ENCODE results near the gene CACNA1D.

The CACNA1D gene

DNA sequence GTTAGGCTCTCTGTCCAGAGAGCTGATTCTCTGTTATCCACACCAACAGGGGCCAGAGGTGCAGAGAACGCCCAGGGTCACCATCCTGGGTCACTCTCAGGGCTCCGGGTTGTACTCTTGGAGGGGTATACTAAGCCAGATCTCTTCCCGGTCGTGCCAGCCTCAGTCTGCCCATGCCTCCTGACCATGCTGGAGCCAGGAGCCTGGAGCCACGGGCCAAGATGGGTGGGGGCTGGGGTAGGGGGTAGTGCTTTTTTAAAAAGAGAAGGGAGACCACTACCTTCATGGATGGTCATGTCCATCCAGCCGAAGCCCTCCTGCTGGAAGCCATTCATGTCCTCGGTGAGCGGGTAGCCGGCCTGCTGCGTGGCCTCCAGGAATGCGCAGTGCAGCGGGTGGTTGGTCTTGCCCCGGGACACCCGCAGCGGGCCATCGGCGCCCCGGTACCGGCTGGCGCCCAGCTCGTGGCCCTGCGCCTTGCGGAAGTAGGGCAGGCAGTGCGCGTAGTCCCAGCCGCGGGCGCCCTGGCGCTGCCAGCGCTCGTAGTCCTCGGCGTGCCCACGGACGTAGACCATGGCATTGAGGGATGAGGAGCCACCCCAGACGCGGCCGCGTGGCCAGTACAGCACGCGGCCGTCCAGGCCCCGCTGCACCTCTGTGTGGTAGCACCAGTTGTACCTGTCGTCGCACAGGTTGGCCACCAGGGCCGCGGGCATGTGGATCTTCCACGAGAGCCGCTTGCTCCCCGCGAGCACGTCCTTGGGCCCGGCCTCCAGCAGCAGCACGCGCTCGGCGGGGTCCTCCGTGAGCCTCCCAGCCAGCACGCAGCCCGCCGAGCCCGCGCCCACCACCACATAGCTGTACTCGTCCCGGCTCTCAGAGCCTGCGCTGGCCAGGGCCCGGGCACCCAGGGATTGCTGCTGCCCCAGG, 328.9 kb downstream of the CACNA1D start:
- TF ChIP-seq FOXK2 (IDR thresholded peaks at IDR 0.05) = no peak
- TF ChIP-seq, protein P1, sequence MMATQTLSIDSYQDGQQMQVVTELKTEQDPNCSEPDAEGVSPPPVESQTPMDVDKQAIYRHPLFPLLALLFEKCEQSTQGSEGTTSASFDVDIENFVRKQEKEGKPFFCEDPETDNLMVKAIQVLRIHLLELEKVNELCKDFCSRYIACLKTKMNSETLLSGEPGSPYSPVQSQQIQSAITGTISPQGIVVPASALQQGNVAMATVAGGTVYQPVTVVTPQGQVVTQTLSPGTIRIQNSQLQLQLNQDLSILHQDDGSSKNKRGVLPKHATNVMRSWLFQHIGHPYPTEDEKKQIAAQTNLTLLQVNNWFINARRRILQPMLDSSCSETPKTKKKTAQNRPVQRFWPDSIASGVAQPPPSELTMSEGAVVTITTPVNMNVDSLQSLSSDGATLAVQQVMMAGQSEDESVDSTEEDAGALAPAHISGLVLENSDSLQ (IDR thresholded peaks at IDR 0.05) = no peak
- TF ChIP-seq TARDBP (IDR thresholded peaks at IDR 0.05) = no peak
- TF ChIP-seq FOXM1 (IDR thresholded peaks at IDR 0.05; ENCODE audit: borderline replicate concordance) = no peak
- POLR2A ChIA-PET = no interaction called here
- CTCF ChIA-PET = no interaction called here
- DNase-seq (ENCODE audit: extremely low spot score) = no peak

GRCh38 chr3:53823956-53824657, 329.7 kb downstream of the CACNA1D start:
- no peak for DNase-seq (ENCODE audit: extremely low spot score)
- CTCF ChIA-PET = no interaction called here
- TF ChIP-seq ARNT (IDR thresholded peaks at IDR 0.05) (no peak), HDGF (IDR thresholded peaks at IDR 0.05; ENCODE audit: borderline replicate concordance) (no peak), CTBP1 (IDR thresholded peaks at IDR 0.05; ENCODE audit: borderline replicate concordance) (no peak), SP1 (IDR thresholded peaks at IDR 0.05) (no peak), L3MBTL2 (conservative IDR thresholded peaks at IDR 0.05) (no peak), LEF1 (IDR thresholded peaks at IDR 0.05; ENCODE audit: borderline replicate concordance) (no peak), SUZ12 (IDR thresholded peaks at IDR 0.05) (no peak), ELF4 (IDR thresholded peaks at IDR 0.05) (no peak), BHLHE40 (IDR thresholded peaks at IDR 0.05; ENCODE audit: borderline replicate concordance) (no peak), FOXM1 (IDR thresholded peaks at IDR 0.05; ENCODE audit: borderline replicate concordance) (no peak), NFRKB (IDR thresholded peaks at IDR 0.05) (no peak), ZNF384 (IDR thresholded peaks at IDR 0.05) (no peak), FOXA1 (IDR thresholded peaks at IDR 0.05) (no peak), TARDBP (IDR thresholded peaks at IDR 0.05) (no peak), FOXK2 (IDR thresholded peaks at IDR 0.05) (no peak)
- TF ChIP-seq, protein P1 (IDR thresholded peaks at IDR 0.05) = no peak
- POLR2A ChIA-PET = no interaction called here

DNA sequence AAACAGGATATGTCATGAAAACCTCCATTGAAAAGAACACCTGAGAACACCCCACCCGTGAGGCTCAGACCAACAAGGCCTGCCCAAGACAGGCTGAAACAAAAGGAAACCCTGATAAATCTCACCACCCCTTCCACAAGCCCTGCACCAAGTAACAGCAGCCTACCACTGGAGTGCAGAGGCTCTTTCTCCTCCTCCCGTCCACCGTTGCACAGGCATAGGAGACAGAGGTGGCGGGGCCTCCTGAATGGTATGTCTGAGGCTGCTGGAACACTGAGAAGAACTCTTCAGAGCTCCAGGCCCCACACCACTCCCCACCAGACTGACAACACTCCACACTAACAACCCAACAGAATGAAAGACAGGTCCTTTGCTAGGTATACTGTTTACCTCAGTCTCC, 330.4 kb downstream of the CACNA1D start:
- no peak for DNase-seq (ENCODE audit: extremely low spot score)
- CTCF ChIA-PET = no interaction called here
- POLR2A ChIA-PET = no interaction called here
- TF ChIP-seq SUZ12 (IDR thresholded peaks at IDR 0.05) (no peak), ZNF384 (IDR thresholded peaks at IDR 0.05) (no peak), NFRKB (IDR thresholded peaks at IDR 0.05) (no peak), L3MBTL2 (conservative IDR thresholded peaks at IDR 0.05) (no peak), FOXK2 (IDR thresholded peaks at IDR 0.05) (no peak), TARDBP (IDR thresholded peaks at IDR 0.05) (no peak), ARNT (IDR thresholded peaks at IDR 0.05) (no peak)

- DNase-seq (ENCODE audit: extremely low spot score) = no peak
- POLR2A ChIA-PET = no interaction called here
- TF ChIP-seq CTBP1 (IDR thresholded peaks at IDR 0.05; ENCODE audit: borderline replicate concordance) = no peak
- no peak for TF ChIP-seq SP1 (IDR thresholded peaks at IDR 0.05)
- TF ChIP-seq NFRKB (IDR thresholded peaks at IDR 0.05) = no peak
- TF ChIP-seq SUZ12 (IDR thresholded peaks at IDR 0.05) = no peak
- no peak for TF ChIP-seq FOXA1 (IDR thresholded peaks at IDR 0.05)
- TF ChIP-seq ZNF384 (IDR thresholded peaks at IDR 0.05) = no peak
- no peak for TF ChIP-seq HDGF (IDR thresholded peaks at IDR 0.05; ENCODE audit: borderline replicate concordance)
- TF ChIP-seq LEF1 (IDR thresholded peaks at IDR 0.05; ENCODE audit: borderline replicate concordance) = no peak
- TF ChIP-seq, protein P1 (IDR thresholded peaks at IDR 0.05) = no peak
- no peak for TF ChIP-seq FOXK2 (IDR thresholded peaks at IDR 0.05)
- no peak for TF ChIP-seq ARNT (IDR thresholded peaks at IDR 0.05)
- no peak for TF ChIP-seq L3MBTL2 (conservative IDR thresholded peaks at IDR 0.05)
- no peak for TF ChIP-seq BHLHE40 (IDR thresholded peaks at IDR 0.05; ENCODE audit: borderline replicate concordance)
- TF ChIP-seq TARDBP (IDR thresholded peaks at IDR 0.05) = no peak
- TF ChIP-seq ELF4 (IDR thresholded peaks at IDR 0.05) = no peak
- TF ChIP-seq FOXM1 (IDR thresholded peaks at IDR 0.05; ENCODE audit: borderline replicate concordance) = no peak
- CTCF ChIA-PET = interaction anchor here (0.6 kb wide), 1 partner anchor 17 kb away, joined by 4 read pairs; no protein-coding TSS in a partner anchor
Observed at GRCh38 chr3:53826048-53826447, 331.6 kb downstream of the CACNA1D start.

DNA sequence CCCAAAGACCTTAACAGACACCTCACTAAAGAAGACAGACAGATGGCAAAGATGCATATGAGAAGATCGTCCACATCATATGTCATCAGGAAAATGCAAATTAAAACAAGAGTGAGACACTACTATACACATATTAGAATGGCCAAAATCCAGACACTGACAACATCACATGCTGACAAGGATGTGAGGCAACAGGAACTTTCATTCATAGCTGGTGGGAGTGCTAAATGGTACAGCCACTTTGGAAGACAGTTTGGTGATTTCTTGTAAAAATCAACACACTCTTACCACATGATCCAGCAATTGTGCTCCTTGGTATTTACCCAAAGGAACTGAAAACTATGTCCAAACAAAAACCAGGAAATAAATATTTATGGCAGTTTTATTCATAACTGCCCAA, 334.2 kb downstream of the CACNA1D start:
- CTCF ChIA-PET = no interaction called here
- POLR2A ChIA-PET = no interaction called here
- TF ChIP-seq ELF4 (IDR thresholded peaks at IDR 0.05) (no peak), FOXK2 (IDR thresholded peaks at IDR 0.05) (no peak)
- TF ChIP-seq, protein P1 (IDR thresholded peaks at IDR 0.05) = no peak
- no peak for DNase-seq (ENCODE audit: extremely low spot score)

All from HEK293T (cell line).